ENCODE results near the gene NINJ2.

DNA sequence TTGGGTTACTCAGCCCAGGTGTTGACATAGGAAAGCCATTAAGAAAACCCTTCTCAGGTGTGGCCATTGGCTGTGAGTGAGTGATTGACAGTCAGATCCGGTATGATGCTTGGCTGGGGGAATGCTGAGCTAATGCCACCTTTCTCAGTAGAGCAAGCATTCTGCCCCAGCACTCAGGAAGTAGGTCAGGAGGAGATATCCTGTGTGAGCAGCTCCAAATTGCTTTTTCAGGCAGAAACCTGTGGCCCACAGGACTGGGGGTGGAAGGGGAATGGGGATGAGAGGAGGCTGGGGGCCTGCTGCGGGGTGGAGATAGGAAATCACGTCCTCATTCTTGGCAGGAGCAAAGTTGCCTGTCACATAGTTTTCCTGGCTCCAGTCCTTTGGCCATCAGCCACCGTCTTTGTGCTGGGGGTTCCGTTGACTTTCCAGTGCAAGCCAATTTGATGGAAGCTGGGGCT lies 55.7 kb downstream of the NINJ2 start:
- TF ChIP-seq POLR2A (IDR thresholded peaks at IDR 0.05) = no peak
- TF ChIP-seq CTCF (IDR thresholded peaks at IDR 0.05 in 8 of 11, conservative IDR thresholded peaks at IDR 0.05 in 3 of 11) = no peak
- no peak for TF ChIP-seq POLR2AphosphoS5 (IDR thresholded peaks at IDR 0.05)
